ENCODE data around the gene OR10H4.
"Not testable (repeated sequence)": the region's sequence is repeated elsewhere in the genome, so short reads cannot be mapped to it uniquely, and the experiment has no call there.

OR10H4 gene

GRCh38 chr19:15937771-15938170, 11.0 kb upstream of the OR10H4 start:
- no peak for TF ChIP-seq PAX5 (IDR thresholded peaks at IDR 0.05; ENCODE audit: insufficient read depth, low read length, severe bottlenecking)
- TF ChIP-seq SPI1 (IDR thresholded peaks at IDR 0.05; ENCODE audit: low read depth, low read length): no peak
- no peak for TF ChIP-seq POLR2A (IDR thresholded peaks at IDR 0.05; ENCODE audit: low read depth, low read length)
- no peak for TF ChIP-seq POLR2AphosphoS5 (IDR thresholded peaks at IDR 0.05; ENCODE audit: low read depth, low read length)
- TF ChIP-seq POU2F2 (IDR thresholded peaks at IDR 0.05; ENCODE audit: low read depth, low read length): no peak
- TF ChIP-seq TAF1 (IDR thresholded peaks at IDR 0.05; ENCODE audit: low read depth, low read length): no peak
- DNase-seq (ENCODE audit: insufficient read length, low spot score) (no peak), FAIRE-seq (no peak)

DNA sequence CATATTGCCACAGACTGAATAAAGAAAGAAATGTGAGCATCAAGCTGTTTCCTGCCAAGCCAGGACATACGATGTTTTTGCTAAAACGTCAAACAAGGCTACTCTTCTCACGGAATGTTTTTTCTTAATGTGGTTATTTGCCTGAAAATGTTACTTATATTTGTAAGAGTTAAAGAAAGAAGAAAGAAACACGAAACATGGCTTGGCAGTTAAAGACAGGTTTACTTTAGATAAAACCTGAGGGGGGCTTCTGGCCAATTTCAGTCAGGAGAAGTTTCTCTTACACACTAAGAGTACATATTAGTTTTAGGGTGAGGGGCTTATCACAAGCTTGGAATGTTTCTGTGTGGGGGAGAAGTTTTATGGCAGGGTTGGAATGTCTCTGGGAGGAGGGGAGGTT, 4.4 kb upstream of the OR10H4 start:
- TF ChIP-seq SPI1 (IDR thresholded peaks at IDR 0.05; ENCODE audit: low read depth, low read length) (no peak), POU2F2 (IDR thresholded peaks at IDR 0.05; ENCODE audit: low read depth, low read length) (no peak), POLR2AphosphoS5 (IDR thresholded peaks at IDR 0.05; ENCODE audit: low read depth, low read length) (no peak), PAX5 (IDR thresholded peaks at IDR 0.05; ENCODE audit: insufficient read depth, low read length, severe bottlenecking) (no peak), TAF1 (IDR thresholded peaks at IDR 0.05; ENCODE audit: low read depth, low read length) (no peak)
- no peak for FAIRE-seq
- no peak for DNase-seq (ENCODE audit: insufficient read length, low spot score)

DNA sequence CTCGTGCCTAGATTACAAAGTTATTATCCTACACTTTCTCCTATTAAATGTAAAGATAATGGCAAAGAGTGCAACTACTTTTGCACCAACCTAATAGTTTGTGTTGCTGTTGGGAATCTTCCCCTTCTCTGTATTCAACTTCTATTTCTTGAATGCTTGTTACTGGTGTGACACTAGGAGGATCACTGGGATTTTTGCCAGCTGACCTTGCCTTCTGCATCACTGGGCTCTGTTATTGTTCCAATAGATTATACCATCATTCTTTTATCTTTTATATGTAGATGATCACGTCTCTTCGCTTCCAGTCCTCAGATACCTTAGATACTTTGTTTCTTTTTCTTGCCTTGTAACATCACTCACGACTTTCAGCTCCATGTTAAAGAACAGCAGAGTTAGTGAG, 3.5 kb upstream of the OR10H4 start:
- DNase-seq (ENCODE audit: insufficient read length, low spot score) (no peak), FAIRE-seq (no peak)
- no peak for TF ChIP-seq TAF1 (IDR thresholded peaks at IDR 0.05; ENCODE audit: low read depth, low read length)
- no peak for TF ChIP-seq PAX5 (IDR thresholded peaks at IDR 0.05; ENCODE audit: insufficient read depth, low read length, severe bottlenecking)
- no peak for TF ChIP-seq SPI1 (IDR thresholded peaks at IDR 0.05; ENCODE audit: low read depth, low read length)
- TF ChIP-seq POLR2A (IDR thresholded peaks at IDR 0.05; ENCODE audit: low read depth, low read length): no peak
- TF ChIP-seq POU2F2 (IDR thresholded peaks at IDR 0.05; ENCODE audit: low read depth, low read length): no peak

GRCh38 chr19:15954820-15955219, 6.0 kb downstream of the OR10H4 start:
- DNase-seq (ENCODE audit: insufficient read length, low spot score): no peak
- no peak for FAIRE-seq
- TF ChIP-seq POLR2A (IDR thresholded peaks at IDR 0.05; ENCODE audit: low read depth, low read length): no peak
- TF ChIP-seq POLR2AphosphoS5 (IDR thresholded peaks at IDR 0.05; ENCODE audit: low read depth, low read length): no peak
- TF ChIP-seq TAF1 (IDR thresholded peaks at IDR 0.05; ENCODE audit: low read depth, low read length): no peak
- TF ChIP-seq PAX5 (IDR thresholded peaks at IDR 0.05; ENCODE audit: insufficient read depth, low read length, severe bottlenecking): no peak
- no peak for TF ChIP-seq SPI1 (IDR thresholded peaks at IDR 0.05; ENCODE audit: low read depth, low read length)
- no peak for TF ChIP-seq POU2F2 (IDR thresholded peaks at IDR 0.05; ENCODE audit: low read depth, low read length)

DNA sequence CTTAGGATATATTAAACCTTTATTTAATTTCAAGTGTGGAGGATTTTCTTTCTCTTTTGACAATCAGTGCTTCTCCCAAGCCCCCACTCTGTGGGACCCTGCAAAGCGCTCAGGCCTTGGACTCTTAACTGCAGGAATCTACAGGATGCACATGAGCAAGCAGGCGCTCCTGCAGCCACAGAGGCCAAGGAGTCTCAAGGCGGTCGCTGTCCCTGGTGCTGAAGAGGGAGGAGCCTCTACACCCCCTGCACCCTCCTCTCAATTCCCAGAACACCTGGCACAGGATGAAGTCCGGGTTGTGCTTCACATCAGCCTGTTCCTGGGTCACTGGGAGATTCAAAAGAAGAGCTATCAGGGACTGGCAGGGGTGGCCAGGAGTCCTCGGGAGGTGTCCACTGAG, 13.5 kb downstream of the OR10H4 start:
- DNase-seq (ENCODE audit: insufficient read length, low spot score) (no peak), FAIRE-seq (no peak)
- no peak for TF ChIP-seq POU2F2 (IDR thresholded peaks at IDR 0.05; ENCODE audit: low read depth, low read length)
- TF ChIP-seq POLR2A (IDR thresholded peaks at IDR 0.05; ENCODE audit: low read depth, low read length): no peak
- no peak for TF ChIP-seq PAX5 (IDR thresholded peaks at IDR 0.05; ENCODE audit: insufficient read depth, low read length, severe bottlenecking)
- no peak for TF ChIP-seq SPI1 (IDR thresholded peaks at IDR 0.05; ENCODE audit: low read depth, low read length)
- no peak for TF ChIP-seq TAF1 (IDR thresholded peaks at IDR 0.05; ENCODE audit: low read depth, low read length)
- no peak for TF ChIP-seq POLR2AphosphoS5 (IDR thresholded peaks at IDR 0.05; ENCODE audit: low read depth, low read length)

- DNase-seq (ENCODE audit: insufficient read length, low spot score): no peak
- TF ChIP-seq SPI1 (IDR thresholded peaks at IDR 0.05; ENCODE audit: low read depth, low read length) (no peak), PAX5 (IDR thresholded peaks at IDR 0.05; ENCODE audit: insufficient read depth, low read length, severe bottlenecking) (no peak), POLR2AphosphoS5 (IDR thresholded peaks at IDR 0.05; ENCODE audit: low read depth, low read length) (no peak)
- FAIRE-seq: no peak
These were observed 15.4 kb downstream of the OR10H4 start for GRCh38 chr19:15964231-15964630.

DNA sequence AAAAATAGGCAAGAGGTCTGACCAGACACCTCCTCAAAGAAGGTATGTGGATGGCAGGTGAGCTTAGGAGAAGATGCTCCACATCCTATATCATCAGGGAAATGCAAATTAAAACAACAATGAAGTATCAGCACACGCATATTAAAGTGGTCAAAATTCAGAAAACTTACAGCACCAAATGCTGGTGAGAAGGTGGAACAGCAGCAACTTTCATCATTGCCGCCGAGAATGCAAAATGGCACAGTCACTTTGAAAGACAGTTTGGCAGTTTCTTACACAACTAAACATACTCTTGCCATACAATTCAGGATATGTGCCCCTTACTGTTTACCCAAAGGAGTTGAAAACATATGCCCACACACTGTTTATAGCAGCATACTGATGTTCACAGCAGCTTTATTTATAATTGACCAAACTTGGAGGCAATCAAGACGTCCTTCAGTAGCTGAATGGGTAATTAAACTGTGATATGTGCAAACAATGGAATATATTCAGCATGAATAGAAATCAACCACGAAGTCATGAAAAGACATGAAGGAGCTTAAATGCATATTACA, 22.5 kb downstream of the OR10H4 start:
- TF ChIP-seq POLR2A (IDR thresholded peaks at IDR 0.05; ENCODE audit: low read depth, low read length) (no peak), SPI1 (IDR thresholded peaks at IDR 0.05; ENCODE audit: low read depth, low read length) (no peak), POU2F2 (IDR thresholded peaks at IDR 0.05; ENCODE audit: low read depth, low read length) (no peak), TAF1 (IDR thresholded peaks at IDR 0.05; ENCODE audit: low read depth, low read length) (no peak), PAX5 (IDR thresholded peaks at IDR 0.05; ENCODE audit: insufficient read depth, low read length, severe bottlenecking) (no peak), POLR2AphosphoS5 (IDR thresholded peaks at IDR 0.05; ENCODE audit: low read depth, low read length) (no peak)
- DNase-seq (ENCODE audit: insufficient read length, low spot score): no peak
- FAIRE-seq: peak; percentile 50

- not testable (repeated sequence) for DNase-seq (ENCODE audit: insufficient read length, low spot score)
These were observed 23.2 kb downstream of the OR10H4 start for GRCh38 chr19:15972043-15972442.

DNA sequence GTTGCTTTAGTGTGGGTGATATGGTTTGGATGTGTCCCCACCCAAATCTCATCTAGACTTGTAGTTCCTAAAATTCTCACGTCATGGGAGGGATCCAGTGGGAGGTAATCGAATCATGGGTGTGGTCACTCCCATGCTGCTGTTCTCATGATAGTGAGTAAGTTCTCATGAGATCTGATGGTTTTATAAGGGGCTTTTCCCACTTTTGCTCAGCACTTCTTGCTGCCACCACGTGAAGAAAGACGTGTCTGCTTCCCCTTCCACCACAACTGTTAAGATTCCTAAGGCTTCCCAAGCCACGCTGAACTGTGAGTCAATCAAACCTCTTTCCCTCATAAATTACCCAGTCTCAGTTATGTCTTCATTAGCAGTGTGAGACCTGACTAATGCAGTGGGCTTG, 26.0 kb downstream of the OR10H4 start:
- TF ChIP-seq POLR2AphosphoS5 (IDR thresholded peaks at IDR 0.05; ENCODE audit: low read depth, low read length) (no peak), POLR2A (IDR thresholded peaks at IDR 0.05; ENCODE audit: low read depth, low read length) (no peak), SPI1 (IDR thresholded peaks at IDR 0.05; ENCODE audit: low read depth, low read length) (no peak), POU2F2 (IDR thresholded peaks at IDR 0.05; ENCODE audit: low read depth, low read length) (no peak), TAF1 (IDR thresholded peaks at IDR 0.05; ENCODE audit: low read depth, low read length) (no peak), PAX5 (IDR thresholded peaks at IDR 0.05; ENCODE audit: insufficient read depth, low read length, severe bottlenecking) (no peak)
- DNase-seq (ENCODE audit: insufficient read length, low spot score) (no peak), FAIRE-seq (no peak)

More at GRCh38 chr19:15972043-15972442, 23.2 kb downstream of the OR10H4 start:
- FAIRE-seq: not testable (repeated sequence)

DNA sequence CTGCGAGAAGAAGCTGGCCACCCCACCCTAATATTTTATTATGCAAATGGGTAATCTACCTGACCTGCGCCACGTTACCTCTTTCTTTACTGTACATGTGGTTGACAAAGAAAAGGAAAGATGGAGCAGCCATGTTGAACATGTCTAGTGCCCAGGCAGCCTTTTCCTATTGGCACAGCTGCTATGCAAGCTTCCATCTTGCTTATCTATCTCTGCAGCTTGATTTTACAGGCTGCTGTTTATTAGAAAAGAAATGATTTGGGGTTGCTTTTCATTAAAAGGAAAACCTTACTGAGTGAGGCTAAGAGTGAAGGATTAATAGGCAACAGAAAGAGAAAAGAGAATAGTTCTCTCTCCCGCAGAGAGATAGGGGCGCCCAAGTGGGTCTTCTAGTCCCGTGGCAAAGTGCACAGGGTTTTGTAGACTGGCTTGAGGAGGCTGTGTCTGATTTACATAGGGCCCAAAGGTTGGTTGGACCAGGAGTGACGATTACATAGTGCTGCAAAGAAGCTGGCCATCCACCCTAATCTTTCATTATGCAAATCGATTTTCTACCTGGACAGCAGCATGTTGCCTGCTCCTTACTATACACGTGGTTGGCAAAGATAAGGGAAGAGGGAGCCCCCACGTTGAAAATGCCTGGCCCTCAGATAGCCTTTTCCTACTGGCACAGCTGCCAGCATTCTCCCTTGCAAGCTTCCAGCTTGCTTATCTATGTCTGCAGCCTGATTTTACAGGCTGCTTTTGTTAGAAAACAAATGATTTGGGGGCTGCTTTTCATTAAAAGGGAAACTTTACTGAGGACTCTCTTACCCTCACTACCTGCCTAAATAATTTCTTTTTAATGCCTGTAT, 28.3 kb downstream of the OR10H4 start:
- DNase-seq (ENCODE audit: insufficient read length, low spot score) (no peak), FAIRE-seq (no peak)
- no peak for TF ChIP-seq POLR2AphosphoS5 (IDR thresholded peaks at IDR 0.05; ENCODE audit: low read depth, low read length)
- TF ChIP-seq POLR2A (IDR thresholded peaks at IDR 0.05; ENCODE audit: low read depth, low read length): no peak
- TF ChIP-seq PAX5 (IDR thresholded peaks at IDR 0.05; ENCODE audit: insufficient read depth, low read length, severe bottlenecking): no peak
- no peak for TF ChIP-seq POU2F2 (IDR thresholded peaks at IDR 0.05; ENCODE audit: low read depth, low read length)

All from GM12891 (cell line).